ENCODE results near the gene SCNM1.
A peak's percentile ranks its signal among the peaks of the same experiment; 100 is the strongest.
"Not testable (repeated sequence)": the region's sequence is repeated elsewhere in the genome, so short reads cannot be mapped to it uniquely, and the experiment has no call there.

Gene SCNM1

GRCh38 chr1:151147132-151147503, 18.8 kb upstream of the SCNM1 start:
- DNase-seq: no peak

GRCh38 chr1:151147665-151148064, 18.3 kb upstream of the SCNM1 start:
- no peak for DNase-seq

GRCh38 chr1:151156515-151156819, 9.5 kb upstream of the SCNM1 start, which contains the start of gene TNFAIP8L2:
Gene TNFAIP8L2, plus strand, starts transcription at chr1:151156649. Its CDS starts 2,049 bp downstream, at chr1:151158698.
- DNase-seq: peak; percentile 88

DNA sequence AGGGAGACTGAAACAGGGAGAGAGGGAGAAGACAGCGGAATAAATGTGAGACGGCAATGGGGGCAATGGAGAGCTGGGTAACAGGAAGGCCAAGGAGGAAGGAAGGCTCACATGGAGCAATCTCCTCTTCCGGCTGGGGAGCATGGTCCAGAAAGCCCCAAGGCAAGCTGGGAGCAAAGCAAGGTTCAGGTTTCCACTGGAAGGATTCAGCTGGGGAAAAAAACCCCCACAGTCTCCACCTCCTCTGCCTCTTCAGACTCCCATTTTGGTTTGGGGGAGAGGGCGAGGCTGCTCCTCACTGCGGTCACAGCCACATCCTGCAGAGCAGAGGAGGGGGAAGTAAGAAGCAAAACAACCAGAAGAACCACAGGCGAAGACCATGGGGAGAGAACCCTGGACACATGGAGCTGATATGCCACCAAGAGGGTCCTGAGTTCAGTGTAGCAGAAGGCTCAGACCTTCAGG, 8.8 kb upstream of the SCNM1 start:
- DNase-seq: peak; percentile 72 to 77

DNA sequence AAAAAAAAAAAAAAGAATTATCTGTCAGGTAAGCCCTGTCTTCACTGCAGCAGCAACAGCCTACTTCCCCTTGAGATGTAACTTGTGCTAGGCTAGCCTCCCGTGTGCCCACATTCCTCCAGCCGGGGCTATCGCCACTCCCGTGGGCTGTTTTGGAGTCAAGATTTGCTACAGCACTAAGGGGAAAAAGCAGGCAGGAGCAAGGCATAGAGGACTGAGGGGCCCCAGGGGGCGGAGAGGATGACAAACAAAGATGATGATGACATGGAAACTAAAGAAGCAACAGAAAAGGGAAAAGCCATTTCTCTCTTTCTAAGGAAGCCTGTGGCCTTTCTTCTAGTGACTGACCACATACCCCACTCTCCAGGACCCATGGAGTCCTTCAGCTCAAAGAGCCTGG, 7.6 kb upstream of the SCNM1 start:
- peak; percentile 79 to 82 for DNase-seq

DNA sequence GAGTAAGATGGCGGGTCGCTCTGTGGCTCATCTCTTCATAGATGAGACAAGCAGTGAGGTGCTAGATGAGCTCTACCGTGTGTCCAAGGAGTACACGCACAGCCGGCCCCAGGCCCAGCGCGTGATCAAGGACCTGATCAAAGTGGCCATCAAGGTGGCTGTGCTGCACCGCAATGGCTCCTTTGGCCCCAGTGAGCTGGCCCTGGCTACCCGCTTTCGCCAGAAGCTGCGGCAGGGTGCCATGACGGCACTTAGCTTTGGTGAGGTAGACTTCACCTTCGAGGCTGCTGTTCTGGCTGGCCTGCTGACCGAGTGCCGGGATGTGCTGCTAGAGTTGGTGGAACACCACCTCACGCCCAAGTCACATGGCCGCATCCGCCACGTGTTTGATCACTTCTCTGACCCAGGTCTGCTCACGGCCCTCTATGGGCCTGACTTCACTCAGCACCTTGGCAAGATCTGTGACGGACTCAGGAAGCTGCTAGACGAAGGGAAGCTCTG, 7.1 kb upstream of the SCNM1 start:
- DNase-seq: peak; percentile 45 to 50

GRCh38 chr1:151159373-151159772, 6.6 kb upstream of the SCNM1 start:
- DNase-seq: no peak

DNA sequence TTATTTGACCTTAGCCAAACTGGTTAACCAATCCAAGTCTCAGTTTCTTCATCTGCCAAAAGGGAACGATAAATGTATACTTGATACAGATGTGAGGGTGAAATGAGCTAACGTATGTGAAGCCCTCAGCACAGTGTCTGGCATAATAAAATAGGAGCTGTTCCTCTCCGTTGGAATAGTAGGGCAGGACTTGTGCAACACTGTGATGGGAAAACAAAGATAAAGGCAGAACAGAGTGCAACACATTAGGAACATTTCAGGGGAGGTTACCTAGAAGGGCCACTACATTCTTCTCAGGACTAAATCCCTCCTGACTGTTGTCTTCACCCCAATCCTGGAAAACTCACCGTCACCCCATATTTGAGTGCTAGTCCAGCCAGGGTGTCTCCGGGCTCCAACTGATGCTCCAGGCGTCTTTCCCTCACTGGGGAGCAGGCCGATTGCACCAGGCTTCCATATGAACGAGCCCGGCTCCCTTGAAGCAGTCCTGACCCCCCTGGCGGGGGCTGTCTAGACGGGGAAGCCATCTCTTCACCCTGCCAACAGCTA, 1.1 kb upstream of the SCNM1 start:
- DNase-seq: peak in 1 of 2 experiments; percentile 33

GRCh38 chr1:151165281-151165737, 635 bp upstream of the SCNM1 start:
- no peak for DNase-seq

GRCh38 chr1:151166505-151166956, 587 bp downstream of the SCNM1 start:
- no peak for DNase-seq

- DNase-seq: no peak
Measured at GRCh38 chr1:151167116-151167515, 1.2 kb downstream of the SCNM1 start.

GRCh38 chr1:151171190-151171589, 5.2 kb downstream of the SCNM1 start:
- DNase-seq: no peak

- no peak for DNase-seq
Measured at GRCh38 chr1:151175041-151175741, 9.2 kb downstream of the SCNM1 start.

- no peak for DNase-seq
Measured at GRCh38 chr1:151175863-151176262, 9.9 kb downstream of the SCNM1 start, which contains the start of gene TMOD4. Gene TMOD4, minus strand, starts transcription at chr1:151175981. Its CDS starts 1,106 bp downstream, at chr1:151174875.

- no peak for DNase-seq
Measured at GRCh38 chr1:151176514-151177045, 10.6 kb downstream of the SCNM1 start.

DNA sequence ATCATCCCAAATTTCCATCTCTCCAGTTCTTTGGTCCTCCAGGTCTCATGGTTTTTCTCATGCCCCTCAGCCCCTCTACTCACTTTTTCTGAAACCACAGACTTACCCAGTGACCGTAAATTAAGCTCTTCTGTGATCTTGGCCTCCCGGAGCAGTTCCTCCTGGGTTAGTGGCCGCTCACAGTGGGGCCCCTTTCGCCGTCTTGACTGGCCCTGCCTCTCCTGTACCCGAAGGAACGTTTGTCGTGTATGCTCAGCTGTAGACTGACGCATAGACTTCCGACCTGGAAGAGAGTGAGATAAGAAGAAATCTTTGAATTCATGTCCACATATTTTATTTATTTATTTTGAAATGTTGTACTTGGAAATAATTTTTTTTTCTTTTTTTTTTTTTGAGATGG, 18.3 kb downstream of the SCNM1 start:
- no peak for DNase-seq

DNA sequence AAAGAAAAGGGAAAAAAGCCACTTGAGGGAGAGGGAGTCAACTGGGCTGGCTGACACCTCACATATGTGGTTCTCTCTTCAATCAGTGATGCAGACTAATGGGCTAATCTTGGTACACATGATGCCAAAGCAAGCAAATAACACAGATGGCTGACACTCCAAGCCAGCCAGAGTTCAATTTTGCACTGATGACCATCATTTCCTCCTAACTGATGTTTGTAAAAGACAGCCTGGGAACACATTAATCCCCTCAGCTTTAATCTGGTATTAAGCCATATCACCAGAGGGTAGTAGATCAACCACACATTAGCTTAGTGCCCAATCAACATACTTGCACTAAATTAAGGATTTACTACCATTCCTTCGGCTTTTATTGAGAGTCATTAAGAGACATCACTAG, 21.3 kb downstream of the SCNM1 start:
- DNase-seq: no peak

GRCh38 chr1:151188667-151189066, 22.7 kb downstream of the SCNM1 start:
- not testable (repeated sequence) for DNase-seq

- peak; percentile 88 to 90 for DNase-seq
Measured at GRCh38 chr1:151189637-151190445, 23.9 kb downstream of the SCNM1 start, which contains the start of gene VPS72. Gene VPS72, minus strand, starts transcription at chr1:151190197. Its CDS starts 76 bp downstream, at chr1:151190121.

DNA sequence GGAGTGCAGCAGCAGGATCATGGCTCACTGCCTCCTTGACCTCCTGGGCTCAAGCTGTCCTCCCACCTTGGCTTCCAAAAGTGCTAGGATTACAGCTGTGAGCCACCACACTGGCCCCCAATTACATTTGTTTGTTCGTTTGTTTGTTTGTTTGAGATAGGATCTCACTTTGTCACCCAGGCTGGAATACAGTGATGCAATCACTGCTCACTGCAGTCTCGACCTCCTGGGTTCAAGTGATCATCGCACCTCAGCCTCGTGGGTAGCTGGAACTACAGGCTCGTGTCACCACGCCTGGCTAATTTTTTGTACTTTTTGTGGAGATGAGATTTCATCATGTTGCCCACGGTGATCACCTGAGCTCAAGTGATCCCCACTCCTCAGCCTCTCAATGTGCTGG, 26.1 kb downstream of the SCNM1 start:
- no peak for DNase-seq

GRCh38 chr1:151193304-151193703, 27.4 kb downstream of the SCNM1 start:
- no peak for DNase-seq

DNA sequence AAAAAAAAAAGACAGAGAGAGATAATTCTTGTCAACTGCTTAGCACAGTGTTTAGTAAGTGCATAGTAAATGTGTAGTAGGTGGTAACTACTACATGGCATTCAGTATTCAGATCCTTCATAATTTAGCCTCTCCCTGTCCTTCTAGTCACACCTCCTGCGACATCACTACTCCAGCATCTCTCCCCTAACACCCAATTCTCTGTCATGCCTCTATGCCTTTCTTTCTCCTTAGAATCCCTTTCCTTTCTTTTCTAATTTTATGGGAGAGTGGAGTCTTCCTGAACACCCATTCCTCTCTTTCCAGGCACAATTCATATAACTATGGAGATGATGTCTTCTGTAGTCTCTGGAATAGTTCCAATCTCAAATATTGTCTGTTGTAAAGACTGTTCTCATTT, 27.9 kb downstream of the SCNM1 start:
- no peak for DNase-seq
